ENCODE results near the gene PPIF.

PPIF gene

DNA sequence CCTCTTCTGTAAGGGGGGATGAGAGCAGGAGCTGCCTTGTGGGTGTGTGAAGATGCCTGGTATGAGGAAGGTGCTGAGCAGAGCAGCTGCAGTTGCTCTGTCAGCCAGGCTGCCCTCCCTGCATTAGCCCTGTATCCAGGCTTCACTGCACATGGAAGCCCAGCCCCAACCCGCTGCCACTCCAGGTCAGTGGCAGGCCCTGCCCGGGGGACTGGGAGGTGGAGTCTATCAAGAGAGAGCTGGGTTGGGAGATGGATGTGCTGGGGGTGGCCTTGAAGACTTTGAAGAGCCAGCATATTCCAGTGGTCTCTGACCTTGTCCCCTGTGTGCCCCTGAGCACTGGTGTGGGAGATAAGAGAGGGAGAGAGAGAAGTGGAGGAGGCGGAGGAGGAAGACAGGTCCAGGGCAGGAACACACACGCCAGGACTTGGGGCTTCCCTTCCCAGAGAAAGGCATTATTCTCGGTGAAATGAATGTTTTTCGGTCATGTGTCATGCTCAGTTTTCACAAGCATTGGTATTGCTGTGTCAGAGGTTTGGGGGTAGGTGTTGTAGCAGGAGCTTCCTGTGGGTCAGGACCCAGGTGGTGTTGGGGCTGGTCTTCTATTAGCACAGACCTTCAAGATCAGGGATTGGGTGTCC lies 2.6 kb downstream of the PPIF start:
- no peak for DNase-seq

DNA sequence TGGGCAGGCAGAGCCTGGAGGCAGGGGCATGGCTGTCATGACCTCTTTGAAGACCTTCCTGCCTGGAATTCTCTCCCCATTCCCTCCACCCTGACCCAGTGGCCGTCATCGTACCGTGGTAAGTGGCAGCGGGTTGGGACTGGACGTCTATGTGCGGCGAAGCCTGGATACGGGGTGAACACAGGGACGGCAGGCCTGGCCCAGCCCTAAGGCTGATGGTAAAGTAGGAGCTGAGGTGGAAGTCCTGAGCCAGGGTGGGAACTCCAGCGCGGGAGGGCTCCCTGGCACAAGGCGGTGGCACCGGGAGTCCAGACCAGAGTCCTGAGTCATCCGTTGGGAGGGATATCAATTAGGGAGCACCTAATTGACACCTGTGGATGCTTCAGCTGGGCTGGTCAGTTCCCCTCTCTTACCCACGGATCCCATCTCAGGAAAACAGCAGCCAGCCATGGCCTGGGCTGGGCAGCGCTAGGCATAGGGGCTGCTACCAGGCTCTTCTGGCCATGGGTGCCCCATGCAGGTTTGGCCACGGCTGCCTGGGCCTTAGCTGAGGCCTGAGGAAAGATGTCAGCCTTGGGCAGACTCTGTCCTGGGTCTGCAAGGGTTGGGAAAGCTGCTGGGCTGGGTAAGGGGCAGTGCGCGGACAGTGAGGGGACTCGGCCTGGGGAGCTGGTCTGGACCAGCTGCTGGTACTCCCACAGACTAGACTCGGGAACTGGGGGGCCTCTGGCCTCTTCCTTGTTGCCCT lies 3.3 kb downstream of the PPIF start:
- no peak for DNase-seq

DNA sequence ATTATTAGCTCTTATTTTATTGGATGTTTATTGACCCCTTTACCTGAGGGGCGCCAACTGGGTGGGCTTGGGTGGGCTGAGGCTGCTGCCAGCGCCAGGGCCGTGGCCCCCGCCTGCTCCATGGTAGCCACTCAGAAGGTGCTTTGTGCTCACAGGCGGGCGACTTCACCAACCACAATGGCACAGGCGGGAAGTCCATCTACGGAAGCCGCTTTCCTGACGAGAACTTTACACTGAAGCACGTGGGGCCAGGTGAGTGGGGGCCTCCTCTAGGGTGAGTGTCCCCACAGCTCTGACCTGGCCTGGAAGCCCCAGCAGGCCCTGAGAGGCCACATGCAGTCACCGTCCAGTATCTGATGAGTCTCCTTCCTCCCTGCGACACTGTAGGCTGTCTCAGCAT lies 4.1 kb downstream of the PPIF start:
- no peak for DNase-seq

DNA sequence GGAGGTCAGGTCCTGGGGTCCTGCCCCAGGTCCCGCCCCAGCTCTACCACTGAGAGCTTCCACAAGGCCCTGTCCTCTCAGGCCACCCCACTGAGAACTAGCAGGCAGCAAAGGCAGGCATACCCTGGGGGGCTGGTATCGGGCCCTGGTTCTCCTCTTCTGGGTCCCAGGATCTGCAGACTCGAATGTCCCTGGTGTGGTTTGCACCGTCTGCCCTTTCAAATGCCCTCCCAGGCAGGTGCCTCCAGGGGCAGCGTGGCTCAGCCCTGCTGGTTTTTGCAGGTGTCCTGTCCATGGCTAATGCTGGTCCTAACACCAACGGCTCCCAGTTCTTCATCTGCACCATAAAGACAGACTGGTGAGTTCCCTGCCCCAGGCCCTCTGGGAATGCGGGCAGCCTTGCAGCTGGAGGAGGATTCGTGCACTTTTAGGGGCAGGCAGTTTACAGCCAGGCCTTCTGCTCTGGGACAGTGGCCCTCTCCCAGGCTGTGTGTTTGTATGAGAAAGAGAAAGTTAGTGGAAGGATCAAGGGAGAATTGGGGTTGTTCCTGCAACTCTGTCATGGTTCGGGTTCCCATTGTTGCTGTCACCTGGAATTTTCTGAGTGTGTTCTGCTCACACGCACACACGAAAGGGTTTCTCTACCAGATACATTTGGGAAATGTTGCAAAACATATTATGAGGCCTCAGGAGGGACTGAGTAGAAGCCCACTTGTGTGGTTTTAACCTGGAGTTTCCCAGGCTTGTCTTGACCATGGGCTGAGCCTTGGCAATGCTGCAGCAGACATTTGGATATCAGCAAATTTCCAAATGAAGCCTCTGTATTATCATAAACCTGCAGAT lies 5.0 kb downstream of the PPIF start:
- no peak for DNase-seq

DNA sequence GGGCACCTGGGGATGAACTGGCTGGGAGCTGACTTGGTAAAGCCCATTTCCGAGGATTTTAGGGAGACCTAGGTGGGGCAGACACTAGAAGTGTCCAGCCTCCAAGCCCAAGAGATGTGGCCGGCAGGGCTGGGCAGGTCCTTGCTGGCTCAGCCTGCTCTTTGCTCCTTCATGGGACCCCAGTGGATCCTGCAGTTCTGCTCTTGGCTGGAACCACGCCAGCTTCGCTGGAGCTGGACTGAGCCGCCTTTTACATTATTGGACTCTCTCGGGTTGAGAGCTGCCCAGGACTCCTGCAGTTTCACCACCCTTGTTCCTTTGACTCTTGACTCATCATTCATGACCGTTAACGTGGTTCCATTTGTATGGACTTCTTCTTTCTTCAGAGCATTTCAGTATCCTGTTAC lies 5.7 kb downstream of the PPIF start:
- no peak for DNase-seq

DNA sequence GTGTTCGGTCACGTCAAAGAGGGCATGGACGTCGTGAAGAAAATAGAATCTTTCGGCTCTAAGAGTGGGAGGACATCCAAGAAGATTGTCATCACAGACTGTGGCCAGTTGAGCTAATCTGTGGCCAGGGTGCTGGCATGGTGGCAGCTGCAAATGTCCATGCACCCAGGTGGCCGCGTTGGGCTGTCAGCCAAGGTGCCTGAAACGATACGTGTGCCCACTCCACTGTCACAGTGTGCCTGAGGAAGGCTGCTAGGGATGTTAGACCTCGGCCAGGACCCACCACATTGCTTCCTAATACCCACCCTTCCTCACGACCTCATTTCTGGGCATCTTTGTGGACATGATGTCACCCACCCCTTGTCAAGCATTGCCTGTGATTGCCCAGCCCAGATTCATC lies 6.5 kb downstream of the PPIF start:
- DNase-seq: no peak

DNA sequence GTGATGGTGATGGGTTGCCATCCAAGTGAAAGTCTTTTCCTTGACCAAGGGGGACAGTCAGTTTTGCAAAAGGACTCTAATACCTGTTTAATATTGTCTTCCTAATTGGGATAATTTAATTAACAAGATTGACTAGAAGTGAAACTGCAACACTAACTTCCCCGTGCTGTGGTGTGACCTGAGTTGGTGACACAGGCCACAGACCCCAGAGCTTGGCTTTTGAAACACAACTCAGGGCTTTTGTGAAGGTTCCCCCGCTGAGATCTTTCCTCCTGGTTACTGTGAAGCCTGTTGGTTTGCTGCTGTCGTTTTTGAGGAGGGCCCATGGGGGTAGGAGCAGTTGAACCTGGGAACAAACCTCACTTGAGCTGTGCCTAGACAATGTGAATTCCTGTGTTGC lies 6.9 kb downstream of the PPIF start:
- DNase-seq: no peak

DNA sequence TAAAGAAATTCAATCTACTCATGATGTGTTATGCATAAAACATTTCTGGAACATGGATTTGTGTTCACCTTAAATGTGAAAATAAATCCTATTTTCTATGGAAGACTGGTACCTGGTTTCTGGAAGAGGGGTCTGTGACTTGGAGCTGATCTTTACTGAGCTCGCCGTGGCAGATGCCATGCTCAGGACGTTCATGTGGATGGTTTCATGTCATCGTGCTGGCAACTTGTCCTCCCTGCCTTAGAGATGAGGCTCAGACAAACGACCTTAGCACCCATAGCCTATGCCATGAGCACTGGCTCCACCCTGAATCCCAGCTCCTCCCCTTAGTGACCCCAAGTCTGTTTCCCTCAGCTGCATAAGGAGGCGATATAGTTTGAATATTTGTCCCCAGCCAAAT lies 7.3 kb downstream of the PPIF start:
- no peak for DNase-seq

DNA sequence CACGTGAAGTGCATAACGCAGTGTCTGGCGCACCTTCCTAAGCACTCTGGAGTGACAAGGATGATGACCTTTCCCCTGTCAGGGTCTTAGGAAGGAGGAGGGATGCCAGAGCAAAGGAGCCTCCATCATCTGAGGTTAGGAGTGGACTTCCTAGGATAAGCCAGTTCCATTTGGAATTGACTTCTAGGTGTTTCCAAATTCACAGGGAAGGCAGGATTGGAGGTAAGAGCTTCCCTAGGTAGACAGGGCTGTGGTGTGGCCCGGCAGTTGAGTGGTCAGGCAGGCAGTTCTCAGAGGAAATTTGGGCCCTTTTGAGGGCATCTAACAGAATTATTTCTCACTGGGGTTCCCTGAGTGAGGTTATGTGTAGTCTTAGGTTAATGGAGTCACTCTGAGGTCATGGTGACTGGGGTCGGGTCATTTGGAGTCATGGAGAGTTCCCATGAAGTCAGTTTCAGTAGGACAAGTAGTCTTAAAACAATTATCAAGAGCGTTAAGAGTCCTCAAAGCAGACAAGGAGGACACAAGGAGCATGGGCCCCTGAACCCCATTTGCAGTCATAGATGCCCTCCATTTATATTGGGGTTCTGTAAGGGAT lies 8.2 kb downstream of the PPIF start:
- DNase-seq: no peak

DNA sequence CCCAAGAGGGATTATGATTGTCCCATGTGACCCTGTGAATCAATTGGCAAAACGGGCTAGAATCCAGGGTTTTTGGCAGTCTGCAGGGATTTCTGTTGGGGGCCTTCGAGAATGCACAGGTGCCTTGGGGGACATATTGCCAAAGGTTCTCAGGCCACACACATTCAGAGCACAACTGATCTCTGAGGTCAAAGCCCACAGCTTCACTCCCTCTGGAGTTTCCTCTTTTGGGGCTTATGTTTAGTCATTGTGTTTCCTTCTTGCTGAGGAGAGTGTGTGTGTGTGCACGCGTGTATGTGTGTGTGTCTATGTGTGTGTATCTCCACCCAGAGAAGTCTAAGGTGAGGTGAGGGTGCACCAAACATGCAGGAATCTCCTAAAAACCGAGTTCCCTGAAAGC lies 8.8 kb downstream of the PPIF start:
- no peak for DNase-seq

DNA sequence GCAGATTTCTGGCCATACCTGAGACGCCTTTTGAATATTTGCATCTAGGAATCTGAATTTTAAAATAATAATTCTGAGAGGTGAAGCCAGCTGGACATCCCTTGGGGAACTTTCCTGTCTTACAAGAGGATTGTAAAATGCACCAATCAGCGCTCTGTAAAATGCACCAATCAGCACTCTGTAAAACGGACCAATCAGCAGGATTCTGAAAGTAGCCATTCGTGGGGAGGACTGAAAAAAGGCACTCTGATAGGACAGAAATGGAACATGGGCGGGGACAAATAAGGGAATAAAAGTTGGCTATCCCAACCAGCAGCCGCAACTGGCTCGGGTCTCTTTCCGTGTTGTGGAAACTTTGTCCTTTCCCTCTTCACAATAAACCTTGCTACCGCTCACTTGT lies 9.9 kb downstream of the PPIF start:
- DNase-seq: no peak

DNA sequence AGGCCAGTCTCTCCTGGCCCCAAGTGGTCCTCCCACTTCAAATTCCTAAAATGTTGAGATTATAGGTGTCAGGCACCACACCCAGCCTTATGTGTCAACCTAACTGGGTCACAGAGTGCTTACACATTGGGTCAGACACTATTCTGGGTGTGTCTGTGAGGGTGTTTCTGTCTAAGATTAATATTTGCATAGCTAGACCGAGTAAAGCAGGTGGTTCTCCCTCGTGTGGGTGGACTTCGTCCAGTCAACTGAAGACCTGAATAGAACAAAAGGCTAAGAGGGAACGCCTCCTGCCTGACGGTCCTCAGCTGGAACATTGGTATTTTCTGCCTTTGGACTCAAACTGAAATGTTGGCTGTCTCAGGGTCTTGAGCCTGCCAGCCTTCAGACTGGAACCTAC lies 11.5 kb downstream of the PPIF start:
- DNase-seq: no peak

DNA sequence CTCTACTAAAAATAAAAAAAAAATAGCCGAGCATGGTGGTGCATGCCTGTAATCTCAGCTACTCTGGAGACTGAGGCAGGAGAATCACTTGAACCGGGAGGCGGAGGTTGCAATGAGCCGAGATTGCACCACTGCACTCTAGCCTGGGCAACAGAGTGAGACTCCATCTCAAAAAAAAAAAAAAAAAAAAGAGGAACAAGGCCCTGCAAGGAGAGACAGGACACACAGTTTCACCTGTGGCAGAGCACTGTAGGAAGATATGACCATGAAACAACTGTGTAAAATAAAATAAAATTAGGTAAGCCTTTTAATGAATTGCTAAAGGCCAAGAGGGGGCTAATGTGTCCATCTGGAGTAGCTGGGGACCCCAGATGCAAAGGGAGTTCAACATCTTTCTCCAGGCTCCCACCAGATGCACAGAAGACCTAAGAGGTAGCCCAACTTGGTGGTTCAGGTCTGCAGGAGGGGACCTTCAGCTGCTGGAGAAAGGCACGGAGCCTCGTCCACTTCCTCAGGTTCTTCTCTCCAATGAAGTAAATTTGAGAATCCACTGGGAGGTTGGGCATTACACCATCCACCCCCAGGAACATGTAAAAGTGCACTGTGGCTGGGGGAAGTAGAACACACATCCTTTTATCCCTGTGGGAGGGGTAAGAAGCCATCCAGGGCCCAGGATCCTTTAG lies 12.7 kb downstream of the PPIF start:
- no peak for DNase-seq

DNA sequence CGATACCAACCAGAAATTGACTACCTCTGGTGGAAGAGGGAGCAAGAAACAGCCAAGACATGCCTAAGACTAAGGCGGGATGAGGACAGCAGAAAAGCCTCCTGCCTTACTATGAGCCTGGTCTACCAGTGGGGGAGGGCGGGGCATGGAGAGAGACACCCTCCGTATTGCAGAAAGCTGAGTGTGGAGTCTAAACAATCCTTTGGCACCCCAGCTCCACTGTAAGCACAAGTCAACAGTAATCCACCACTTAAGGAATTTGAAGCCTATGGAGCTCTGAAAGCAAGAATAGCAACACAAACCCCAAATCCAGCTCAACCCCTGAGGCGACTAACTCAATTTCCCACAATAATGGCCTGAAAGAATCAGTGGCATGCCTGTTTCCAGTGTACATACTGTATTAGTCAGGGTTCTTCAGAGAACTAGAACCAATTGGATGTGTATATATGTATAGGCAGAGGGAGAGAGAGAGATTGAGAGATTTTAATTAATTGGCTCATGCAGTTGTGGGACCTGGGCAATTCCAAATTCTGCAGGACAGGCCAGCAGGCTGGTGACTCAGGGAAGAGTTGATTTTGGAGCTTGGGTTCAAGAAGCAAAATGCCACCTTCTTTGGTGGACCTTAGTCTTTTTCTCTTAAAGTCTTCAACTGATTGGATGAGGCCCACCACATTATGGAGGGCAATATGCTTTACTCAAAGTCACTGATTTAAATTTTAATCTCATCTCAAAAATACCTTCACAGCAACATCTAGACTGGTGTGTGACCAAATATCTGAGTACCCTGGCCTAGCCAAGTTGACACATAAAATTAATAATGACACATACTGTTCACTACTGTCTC lies 13.5 kb downstream of the PPIF start:
- DNase-seq: no peak

DNA sequence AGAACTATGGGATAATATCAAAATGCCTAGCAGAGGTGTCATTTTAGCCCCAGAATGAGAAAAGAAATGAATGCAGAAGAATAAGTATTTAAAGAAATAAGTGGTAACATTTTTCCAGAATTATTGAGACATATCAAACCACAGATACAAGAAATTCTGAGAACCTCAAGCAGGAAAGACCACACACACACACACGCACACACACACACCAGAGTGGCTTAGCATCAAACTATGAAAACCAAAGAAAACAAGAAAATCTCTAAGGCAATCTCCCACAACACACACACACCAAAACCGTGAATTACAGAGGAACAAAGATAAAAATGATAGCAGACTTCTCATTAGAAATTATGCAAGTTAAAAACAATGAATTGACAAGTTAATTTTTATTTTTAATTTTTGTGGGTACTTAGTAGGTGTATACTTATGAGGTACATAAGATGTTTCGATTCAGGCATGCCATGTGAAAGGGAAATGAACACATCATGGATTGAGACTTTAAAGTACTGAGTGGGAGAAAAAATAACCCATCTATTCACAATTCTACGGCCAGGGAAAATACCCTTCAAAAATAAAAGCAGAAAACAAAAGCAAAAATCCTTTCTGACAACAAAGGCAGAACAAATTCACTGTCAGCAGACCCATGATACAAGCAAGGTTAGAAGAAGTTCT lies 14.6 kb downstream of the PPIF start:
- no peak for DNase-seq

DNA sequence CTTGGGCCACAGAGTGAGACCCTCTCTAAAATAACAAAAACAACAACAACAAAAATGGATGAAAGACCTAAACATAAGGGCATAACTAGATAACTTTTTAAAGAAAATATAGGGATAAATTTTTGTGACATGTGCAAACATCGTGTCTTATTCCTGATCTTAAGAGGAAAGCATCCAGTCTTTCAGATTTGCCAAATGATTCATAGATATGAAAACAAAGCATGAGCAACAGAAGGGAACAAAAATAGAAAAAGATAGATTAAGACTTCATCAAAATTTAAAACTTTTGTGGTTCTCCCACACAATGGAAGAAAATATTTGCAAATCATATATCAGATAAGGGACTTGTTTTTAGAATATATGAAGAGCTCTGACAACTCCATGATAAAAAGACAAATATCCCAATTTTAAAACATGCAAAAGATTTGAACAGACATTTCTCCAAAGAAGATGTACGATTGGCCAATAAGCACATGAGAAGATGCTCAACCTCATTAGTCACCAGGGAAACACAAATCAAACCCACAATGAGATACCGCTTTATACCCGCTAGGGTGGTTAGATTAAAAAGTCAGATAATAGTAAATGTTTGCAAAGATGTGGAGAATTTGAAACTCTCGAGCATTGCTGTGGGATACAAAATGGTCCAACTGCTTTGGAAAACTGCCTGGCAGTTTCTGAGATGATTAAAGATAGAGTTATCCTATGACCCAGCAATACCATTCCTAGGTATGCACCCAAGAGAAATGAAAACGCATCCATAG lies 20.3 kb downstream of the PPIF start:
- DNase-seq: no peak

DNA sequence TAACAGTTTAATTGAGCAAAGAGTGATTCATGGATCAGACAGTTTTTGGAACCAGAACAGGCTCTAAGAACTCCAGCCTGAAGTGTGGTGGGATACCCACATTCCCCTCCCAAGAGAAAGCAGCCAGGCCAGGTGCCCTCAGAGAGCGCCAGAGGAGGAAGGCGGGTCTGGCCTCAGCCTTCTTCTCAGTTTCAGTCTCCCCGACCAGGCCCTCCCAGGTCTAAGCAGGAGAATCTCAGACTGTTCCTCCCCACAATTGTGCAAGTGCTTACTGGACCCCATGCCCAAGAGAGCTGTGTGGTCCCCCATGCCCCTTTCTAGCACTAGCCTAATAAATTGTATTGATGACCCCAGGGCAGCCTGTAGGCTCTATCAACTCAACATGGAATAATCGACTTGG lies 25.6 kb downstream of the PPIF start:
- DNase-seq: no peak

DNA sequence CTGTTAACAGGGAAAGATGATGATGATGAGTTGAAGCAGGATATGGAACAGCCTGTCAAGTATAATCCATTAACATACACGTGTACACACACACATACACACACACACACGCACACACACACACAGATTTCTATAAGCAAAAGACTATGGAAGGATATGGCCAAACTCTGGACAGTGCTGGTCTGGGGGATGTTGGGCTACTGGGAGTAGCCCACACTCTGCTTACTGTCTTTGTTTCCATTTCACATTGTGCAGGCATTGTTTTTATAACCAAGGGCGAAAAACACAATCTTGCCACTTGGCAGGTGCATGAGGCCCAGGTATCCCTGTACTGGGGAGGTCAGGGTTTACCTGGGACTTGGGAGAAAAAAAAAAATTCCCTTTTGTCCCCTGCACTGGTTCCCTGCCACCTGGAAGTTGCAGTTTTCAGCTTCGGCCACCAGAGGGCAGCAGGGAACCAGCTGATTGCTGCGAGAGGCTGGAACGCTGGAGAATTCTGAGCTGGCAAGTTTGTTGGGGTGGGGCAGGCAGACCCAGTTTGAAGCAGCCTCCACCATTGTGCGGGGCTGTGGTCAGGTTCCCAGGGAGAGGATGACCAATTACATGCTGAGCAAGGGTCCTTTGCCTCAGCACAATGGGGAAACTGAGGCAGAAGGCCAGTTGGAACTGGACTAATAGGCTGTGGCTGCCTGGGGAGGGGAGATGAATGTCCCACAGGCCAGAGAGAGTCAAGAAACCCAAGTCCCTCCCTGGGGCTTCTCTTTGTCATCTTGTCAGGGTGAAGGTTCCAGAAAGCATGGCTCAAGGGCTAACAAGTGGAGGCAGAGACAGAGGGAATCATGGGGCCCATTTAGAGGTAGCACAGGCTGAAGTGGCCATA lies 27.3 kb downstream of the PPIF start:
- DNase-seq: peak; percentile 31

DNA sequence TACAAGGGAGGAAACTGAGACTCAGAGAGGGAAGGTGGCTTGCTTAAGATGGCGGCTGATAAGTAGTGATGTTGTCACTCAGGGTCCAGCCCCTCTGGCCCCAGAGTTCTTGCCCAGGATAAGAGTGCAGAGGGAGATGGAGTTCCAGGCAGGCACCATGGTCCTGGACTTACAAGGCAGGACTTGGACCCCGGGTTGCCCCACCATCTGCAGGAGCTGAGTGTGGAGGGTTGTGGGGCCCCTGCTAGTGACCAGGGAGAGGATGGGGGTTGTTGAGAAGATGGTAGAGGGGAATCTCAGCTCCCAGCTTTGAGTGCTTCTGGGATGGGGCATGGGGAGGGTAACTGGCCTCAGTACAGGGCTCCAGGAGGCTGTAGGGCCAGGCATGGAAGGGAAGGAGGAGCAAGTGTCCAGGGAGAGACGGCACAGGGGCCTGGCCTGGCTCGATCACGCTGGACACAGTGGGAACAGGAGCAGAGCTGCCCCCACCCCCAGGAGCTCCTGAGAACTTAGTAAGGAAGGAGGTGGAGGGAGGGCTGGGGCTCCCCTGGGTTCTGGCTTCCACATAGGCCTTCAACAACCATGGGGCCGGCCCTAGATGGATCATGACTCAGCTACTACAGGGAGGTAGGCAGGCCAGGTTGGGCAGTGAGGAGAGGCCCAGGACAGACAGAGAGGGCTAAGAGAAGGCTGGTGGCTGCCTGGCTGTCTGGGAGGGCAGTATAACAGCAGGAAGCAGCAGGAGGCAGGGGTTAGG lies 28.2 kb downstream of the PPIF start:
- no peak for DNase-seq
